Activated CD8-positive, alpha-beta memory T cell treated with anti-CD3 and anti-CD28 coated beads, Interleukin-2, amount 10 ng/mL, durations not matched to agents 7 days and 5 days (primary cell): Measurements from ENCODE around the gene RAX. TPM values are rescaled to one million over a fixed set of nuclear protein-coding genes. Genes with fewer than 3 reads are reported as not detected.

Experiments used
- ATAC-seq: fragments of 150-1000 bp; cut with Tn5 transposase; one replicate; pipeline ENCODE4 v1.10.0; 2021; ENCODE audit warnings: moderate library complexity
- CTCF ChIA-PET: fragments of 350-600 bp; sonication (Branson Sonifier 250); formaldehyde crosslinking; loops from one replicate; lab custom pipeline; 2021; ENCODE audit warnings: antibody characterized with exemption; lab: Charles Lee
- DNase-seq: peaks from one replicate; pipeline ENCODE4 v3.0.0-alpha.2; 2020
- H3K27ac Mint-ChIP-seq: one replicate; pipeline ENCODE4 v1.8.0; 2021; ENCODE audit warnings: mild to moderate bottlenecking, mixed read lengths
- H3K27me3 Mint-ChIP-seq: one replicate; pipeline ENCODE4 v1.8.0; 2021; ENCODE audit warnings: mixed read lengths
- H3K36me3 Mint-ChIP-seq: one replicate; pipeline ENCODE4 v1.8.0; 2021; ENCODE audit warnings: mild to moderate bottlenecking, mixed read lengths
- H3K4me1 Mint-ChIP-seq: one replicate; pipeline ENCODE4 v1.8.0; 2021; ENCODE audit warnings: mixed read lengths
- H3K4me3 Mint-ChIP-seq: one replicate; pipeline ENCODE4 v1.8.0; 2021; ENCODE audit warnings: mild to moderate bottlenecking, moderate library complexity, mixed read lengths
- H3K9me3 Mint-ChIP-seq: one replicate; pipeline ENCODE4 v1.8.0; 2022; ENCODE audit warnings: low read depth, mixed read lengths
- total RNA-seq, 2 experiments: library from RNA; stranded (reverse); gene quantifications; one replicate each; pipeline ENCODE4 v1.2.3, GENCODE V29; 2021

Gene RAX
- total RNA-seq, 2 experiments from 2014 or later = not detected

DNA sequence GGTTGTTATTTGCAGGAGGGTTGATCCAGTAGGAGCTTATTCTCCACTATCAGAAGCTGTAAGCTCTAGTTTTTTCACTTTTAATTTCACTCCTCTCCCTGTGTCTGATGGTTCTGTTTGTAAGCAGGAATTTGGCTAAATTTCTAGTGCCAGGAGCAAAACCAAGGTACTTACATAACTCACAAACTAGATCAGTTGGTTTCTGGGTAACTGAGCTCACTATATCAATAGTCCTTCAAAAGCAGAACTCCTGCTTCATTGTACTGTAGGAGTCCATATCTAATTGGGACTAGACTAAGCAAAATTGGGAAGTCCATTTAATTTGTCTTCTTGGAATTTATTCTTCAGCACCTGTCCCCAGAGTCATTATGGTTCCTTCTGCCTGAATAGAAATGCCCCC, 20.1 kb upstream of the RAX start:
- Mint-ChIP-seq H3K9me3 (no peaks in the 10 kb centered on the region), H3K4me3 (no peak overlapping the region), H3K4me1 (no peaks in the 10 kb centered on the region), H3K36me3 (no peaks in the 10 kb centered on the region), H3K27me3 (peaks cover 69% of the 10 kb centered on the region), H3K27ac (no peak overlapping the region)
- CTCF ChIA-PET = interaction anchor here (1.0 kb wide), 1 partner anchor 44 kb away, joined by 3 read pairs; no protein-coding TSS in a partner anchor
- ATAC-seq (no peak), DNase-seq (no peak)

GRCh38 chr18:59286341-59286740, 13.1 kb upstream of the RAX start:
- no peak overlapping the region for H3K27ac Mint-ChIP-seq
- H3K4me1 Mint-ChIP-seq = no peaks in the 10 kb centered on the region
- DNase-seq = no peak
- CTCF ChIA-PET = interaction anchor here (1.5 kb wide), 1 partner anchor 116 kb away, joined by 4 read pairs; no protein-coding TSS in a partner anchor
- H3K27me3 Mint-ChIP-seq = peaks cover 67% of the 10 kb centered on the region
- H3K4me3 Mint-ChIP-seq = no peak overlapping the region
- H3K36me3 Mint-ChIP-seq = no peaks in the 10 kb centered on the region
- no peaks in the 10 kb centered on the region for H3K9me3 Mint-ChIP-seq
- ATAC-seq = no peak

- no peaks in the 10 kb centered on the region for H3K9me3 Mint-ChIP-seq
- H3K4me1 Mint-ChIP-seq = peaks cover 2% of the 10 kb centered on the region
- CTCF ChIA-PET = no interaction called here
- DNase-seq = no peak
- H3K4me3 Mint-ChIP-seq = no peak overlapping the region
- H3K36me3 Mint-ChIP-seq = no peaks in the 10 kb centered on the region
- no peak overlapping the region for H3K27ac Mint-ChIP-seq
- ATAC-seq = no peak
- H3K27me3 Mint-ChIP-seq = peaks cover 80% of the 10 kb centered on the region
These were observed 9.1 kb upstream of the RAX start for GRCh38 chr18:59282341-59282740.

- H3K4me1 Mint-ChIP-seq = peaks cover 2% of the 10 kb centered on the region
- no peaks in the 10 kb centered on the region for H3K36me3 Mint-ChIP-seq
- peaks cover 81% of the 10 kb centered on the region for H3K27me3 Mint-ChIP-seq
- CTCF ChIA-PET = interaction anchor here (1.3 kb wide), 1 partner anchor 123 kb away, joined by 4 read pairs; no protein-coding TSS in a partner anchor
- ATAC-seq (no peak), DNase-seq (no peak)
- H3K27ac Mint-ChIP-seq = no peak overlapping the region
- no peak overlapping the region for H3K4me3 Mint-ChIP-seq
- H3K9me3 Mint-ChIP-seq = no peaks in the 10 kb centered on the region
These were observed 6.5 kb upstream of the RAX start for GRCh38 chr18:59279722-59280121.

- H3K27me3 Mint-ChIP-seq = peaks cover 81% of the 10 kb centered on the region
- CTCF ChIA-PET = interaction anchor here (1.3 kb wide), 1 partner anchor 124 kb away, joined by 4 read pairs; no protein-coding TSS in a partner anchor
- no peaks in the 10 kb centered on the region for H3K36me3 Mint-ChIP-seq
- no peak overlapping the region for H3K27ac Mint-ChIP-seq
- no peak overlapping the region for H3K4me3 Mint-ChIP-seq
- H3K9me3 Mint-ChIP-seq = no peaks in the 10 kb centered on the region
- H3K4me1 Mint-ChIP-seq = peaks cover 2% of the 10 kb centered on the region
- no peak for DNase-seq
- ATAC-seq = no peak
These were observed 5.9 kb upstream of the RAX start for GRCh38 chr18:59279193-59279592.

- Mint-ChIP-seq H3K4me1 (peaks cover 3% of the 10 kb centered on the region), H3K9me3 (no peaks in the 10 kb centered on the region), H3K27ac (no peak overlapping the region), H3K27me3 (peaks cover 83% of the 10 kb centered on the region), H3K4me3 (no peak overlapping the region), H3K36me3 (no peaks in the 10 kb centered on the region)
- ATAC-seq = no peak
- no peak for DNase-seq
- CTCF ChIA-PET = interaction anchor here (1.3 kb wide), 1 partner anchor 124 kb away, joined by 4 read pairs; no protein-coding TSS in a partner anchor
These were observed 5.5 kb upstream of the RAX start for GRCh38 chr18:59278793-59279192.

DNA sequence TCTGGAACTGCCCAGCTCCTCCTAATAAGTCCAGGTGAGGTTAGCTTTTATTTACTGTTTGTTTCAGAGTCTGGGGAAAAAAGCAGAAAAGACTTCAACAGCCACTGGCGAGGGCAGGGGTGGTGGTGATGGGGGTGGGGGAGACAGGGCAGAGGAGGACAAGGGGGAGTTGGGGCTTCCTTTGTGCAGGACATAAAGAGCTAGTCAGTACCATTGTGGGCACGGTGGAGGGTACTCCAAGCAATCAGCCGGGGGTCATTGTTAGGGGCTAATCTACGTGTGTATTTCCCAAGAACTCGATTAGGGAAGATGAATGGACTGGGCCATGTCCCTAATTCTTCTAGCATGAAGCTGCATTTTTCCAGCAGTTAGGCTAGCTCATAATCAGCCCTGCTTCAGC, 2.8 kb upstream of the RAX start:
- Mint-ChIP-seq H3K36me3 (no peaks in the 10 kb centered on the region), H3K27ac (no peak overlapping the region), H3K9me3 (no peaks in the 10 kb centered on the region), H3K27me3 (peaks cover 79% of the 10 kb centered on the region), H3K4me1 (peaks cover 5% of the 10 kb centered on the region), H3K4me3 (no peak overlapping the region)
- no peak for ATAC-seq
- no peak for DNase-seq
- CTCF ChIA-PET = no interaction called here

DNA sequence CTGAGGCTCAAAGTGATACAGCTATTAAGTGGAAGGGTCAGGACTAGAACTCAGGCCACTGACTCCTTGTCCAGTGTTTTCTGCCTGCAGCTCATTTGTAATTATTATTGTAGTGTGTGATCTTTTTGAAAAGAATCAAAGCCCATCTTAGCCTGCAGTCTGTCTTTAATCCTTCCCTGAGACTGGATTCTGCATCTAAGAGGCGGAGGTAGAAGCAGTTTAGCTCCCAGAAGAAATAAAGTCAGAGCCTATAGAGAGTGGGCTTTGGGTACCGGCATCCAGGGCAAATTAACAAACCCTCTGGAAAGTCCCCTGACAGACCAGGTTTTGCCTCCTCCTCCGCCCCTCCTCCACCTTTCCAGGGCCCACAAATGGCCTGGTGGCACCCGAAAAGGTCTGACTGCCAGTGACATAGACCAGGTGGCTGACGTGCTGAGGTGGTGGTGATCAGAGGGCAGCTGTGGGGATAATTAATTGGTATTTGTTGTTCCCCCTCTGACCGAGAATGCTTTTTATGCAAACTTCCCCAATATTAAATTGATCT, 2.2 kb upstream of the RAX start:
- Mint-ChIP-seq H3K4me3 (no peak overlapping the region), H3K27ac (no peak overlapping the region), H3K27me3 (peaks cover 79% of the 10 kb centered on the region), H3K9me3 (no peaks in the 10 kb centered on the region), H3K36me3 (no peaks in the 10 kb centered on the region), H3K4me1 (peaks cover 5% of the 10 kb centered on the region)
- CTCF ChIA-PET = no interaction called here
- no peak for DNase-seq
- no peak for ATAC-seq

DNA sequence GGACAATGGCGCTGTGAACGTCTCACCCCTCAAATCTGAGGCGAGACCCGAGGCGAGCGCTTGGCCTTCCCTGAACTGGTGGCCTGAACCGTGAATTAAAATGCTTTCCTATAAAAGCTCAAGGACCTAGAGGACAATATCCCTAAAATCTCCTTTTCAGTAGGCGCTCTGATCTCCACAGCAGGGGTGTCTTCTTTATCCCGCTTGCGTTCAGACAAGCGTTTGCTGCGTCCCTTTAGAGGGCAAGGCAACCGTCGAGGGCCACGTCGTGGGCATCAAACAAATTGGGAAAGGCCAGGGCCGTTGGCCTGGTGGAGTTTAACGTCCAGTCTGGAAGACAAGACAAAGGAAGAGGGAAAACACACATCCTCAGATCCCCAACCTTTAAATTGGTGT, 1.3 kb upstream of the RAX start:
- H3K27me3 Mint-ChIP-seq = peaks cover 81% of the 10 kb centered on the region
- no peak overlapping the region for H3K27ac Mint-ChIP-seq
- H3K4me1 Mint-ChIP-seq = peaks cover 9% of the 10 kb centered on the region
- H3K9me3 Mint-ChIP-seq = no peaks in the 10 kb centered on the region
- no peak overlapping the region for H3K4me3 Mint-ChIP-seq
- CTCF ChIA-PET = interaction anchor here (0.5 kb wide), 1 partner anchor 1345 kb away, joined by 6 read pairs; no protein-coding TSS in a partner anchor
- DNase-seq (no peak), ATAC-seq (no peak)
- peaks cover 3% of the 10 kb centered on the region for H3K36me3 Mint-ChIP-seq

DNA sequence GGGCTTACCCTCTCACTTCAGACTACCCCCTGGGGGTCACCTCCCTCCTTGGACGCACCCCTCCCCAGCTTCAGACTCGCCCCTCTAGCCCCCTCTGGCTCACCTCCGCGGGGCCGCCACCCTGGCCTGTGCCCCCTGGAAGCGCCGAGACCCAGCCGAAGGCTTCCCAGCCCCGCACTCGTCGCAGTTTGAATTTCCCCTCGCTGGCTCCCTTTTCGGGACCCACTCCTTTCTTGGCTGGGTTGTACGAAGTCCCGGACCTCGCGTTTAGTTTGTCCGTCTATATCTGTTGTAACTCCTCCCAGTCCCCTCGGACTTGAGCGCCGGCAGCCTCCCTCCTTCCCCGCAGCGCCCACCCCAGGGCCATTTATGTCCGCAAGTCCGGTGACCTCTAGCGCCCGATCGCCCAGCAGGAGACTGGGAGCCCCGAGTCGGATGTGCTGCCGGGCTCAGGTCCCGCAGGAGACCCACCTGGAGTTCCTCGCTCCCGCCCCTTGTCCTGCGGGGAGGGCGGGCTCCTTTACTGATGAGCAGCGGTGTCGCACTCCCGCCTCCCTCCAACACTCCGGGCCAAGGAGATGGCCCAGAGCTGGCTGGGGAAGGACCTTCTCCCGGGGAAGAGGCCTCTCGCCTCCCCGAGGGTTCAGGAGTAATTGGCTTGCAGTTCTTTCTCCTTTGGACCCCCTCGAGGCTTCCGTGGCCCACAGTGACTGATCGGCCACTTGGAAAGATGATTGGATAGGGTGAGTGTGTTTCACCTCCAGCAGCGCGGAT, 692 bp upstream of the RAX start:
- H3K36me3 Mint-ChIP-seq = peaks cover 3% of the 10 kb centered on the region
- ATAC-seq = no peak
- no peak for DNase-seq
- no peak overlapping the region for H3K4me3 Mint-ChIP-seq
- no peaks in the 10 kb centered on the region for H3K9me3 Mint-ChIP-seq
- H3K27me3 Mint-ChIP-seq = peaks cover 80% of the 10 kb centered on the region
- CTCF ChIA-PET = interaction anchor here (1.0 kb wide), 1 partner anchor 128 kb away, joined by 3 read pairs; no protein-coding TSS in a partner anchor
- H3K4me1 Mint-ChIP-seq = peaks cover 7% of the 10 kb centered on the region
- no peak overlapping the region for H3K27ac Mint-ChIP-seq

DNA sequence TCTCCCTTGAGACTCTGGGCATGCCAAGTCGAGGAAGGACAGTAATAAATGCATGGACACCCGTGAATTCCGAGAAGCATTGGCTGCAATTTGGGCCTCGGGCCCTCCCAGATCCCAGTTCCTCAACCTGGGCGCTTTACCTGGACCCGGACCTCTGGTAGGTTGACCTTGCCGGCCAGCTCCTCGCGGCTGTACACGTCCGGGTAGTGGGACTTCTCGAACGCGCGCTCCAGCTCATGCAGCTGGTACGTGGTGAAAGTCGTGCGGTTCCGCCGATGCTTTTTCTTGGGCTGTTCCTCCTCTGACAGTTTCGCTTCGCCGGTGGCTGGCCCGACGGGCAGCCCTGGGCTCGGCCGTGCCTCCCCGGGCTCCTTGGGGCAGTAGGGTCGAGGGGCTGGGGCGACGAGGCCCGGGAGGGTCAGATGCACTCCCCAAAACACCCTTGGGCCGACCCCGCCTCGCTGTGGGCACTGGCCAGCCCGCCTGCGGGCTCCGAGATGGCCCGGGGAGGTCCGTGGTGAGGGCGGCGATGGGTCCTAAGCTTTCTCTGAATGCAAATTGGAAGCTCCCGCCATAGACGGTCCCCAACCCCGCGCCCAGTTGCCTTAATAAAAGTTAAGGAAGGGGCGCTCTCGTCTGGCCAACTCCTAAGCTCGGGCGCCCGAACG, 899 bp downstream of the RAX start:
- no peaks in the 10 kb centered on the region for H3K9me3 Mint-ChIP-seq
- DNase-seq (no peak), ATAC-seq (no peak)
- no peak overlapping the region for H3K27ac Mint-ChIP-seq
- H3K27me3 Mint-ChIP-seq = peaks cover 82% of the 10 kb centered on the region
- H3K36me3 Mint-ChIP-seq = peaks cover 3% of the 10 kb centered on the region
- CTCF ChIA-PET = interaction anchor here (0.6 to 1.6 kb wide), 2 partner anchors 23 to 78 kb away, joined by 3 read pairs; no protein-coding TSS in a partner anchor
- H3K4me3 Mint-ChIP-seq = no peak overlapping the region
- peaks cover 13% of the 10 kb centered on the region for H3K4me1 Mint-ChIP-seq

- H3K36me3 Mint-ChIP-seq = peaks cover 3% of the 10 kb centered on the region
- CTCF ChIA-PET = interaction anchor here (0.6 to 1.6 kb wide), 4 partner anchors 23 to 162 kb away, joined by 3 to 5 read pairs (median 3); no protein-coding TSS in a partner anchor
- DNase-seq (no peak), ATAC-seq (no peak)
- peaks cover 13% of the 10 kb centered on the region for H3K4me1 Mint-ChIP-seq
- H3K27me3 Mint-ChIP-seq = peaks cover 86% of the 10 kb centered on the region
- no peak overlapping the region for H3K4me3 Mint-ChIP-seq
- no peaks in the 10 kb centered on the region for H3K9me3 Mint-ChIP-seq
- no peak overlapping the region for H3K27ac Mint-ChIP-seq
These were observed 1.5 kb downstream of the RAX start for GRCh38 chr18:59271606-59272220.

DNA sequence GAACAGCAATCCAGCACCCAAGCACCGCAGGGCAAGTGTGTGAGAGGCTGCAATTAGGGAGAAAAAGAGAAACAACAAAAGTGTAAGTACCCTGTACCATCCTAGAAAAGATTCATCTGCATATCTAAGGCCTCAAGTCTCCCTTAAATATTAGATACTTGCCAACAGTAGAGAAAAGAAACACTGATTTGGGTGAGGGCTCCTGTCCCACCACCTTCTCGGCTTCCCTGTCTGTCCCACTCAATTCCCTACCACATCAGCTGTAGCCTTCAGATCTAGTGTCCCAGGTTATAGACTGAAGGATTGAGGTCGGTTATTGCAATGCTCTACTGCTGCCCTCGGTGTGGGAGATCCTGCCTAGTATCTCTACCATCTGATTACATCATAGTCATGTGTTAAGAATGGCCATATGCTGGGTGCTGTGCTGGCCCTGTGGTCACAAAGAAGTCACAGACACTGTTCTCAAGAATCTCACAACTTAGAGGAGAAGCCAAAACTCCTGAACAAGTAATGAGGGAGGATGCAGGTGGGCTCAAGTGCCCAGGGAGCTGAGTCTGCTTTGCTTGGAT, 2.5 kb downstream of the RAX start:
- no peaks in the 10 kb centered on the region for H3K9me3 Mint-ChIP-seq
- no peak overlapping the region for H3K4me3 Mint-ChIP-seq
- CTCF ChIA-PET = interaction anchor here (0.7 to 1.3 kb wide), 3 partner anchors 22 to 132 kb away, joined by 3 read pairs; no protein-coding TSS in a partner anchor
- peaks cover 3% of the 10 kb centered on the region for H3K36me3 Mint-ChIP-seq
- ATAC-seq (no peak), DNase-seq (no peak)
- H3K27me3 Mint-ChIP-seq = peaks cover 86% of the 10 kb centered on the region
- peaks cover 18% of the 10 kb centered on the region for H3K4me1 Mint-ChIP-seq
- no peak overlapping the region for H3K27ac Mint-ChIP-seq
